ENCODE results near the gene PLK5. TPM values are rescaled to one million over a fixed set of nuclear protein-coding genes. Genes with fewer than 3 reads are reported as not detected.

The PLK5 gene
- total and polyA plus RNA-seq, 2 donors (not counting 1 experiment from before 2014, with no cell fraction given) = not detected

- Histone ChIP-seq H3K9ac (ENCODE audit: low read length) (no peak overlapping the region), H3K9me3 (ENCODE audit: control extremely low read depth in 1 of 3, control insufficient read depth in 2 of 3, insufficient read depth in 1 of 3, low read length in 2 of 3) (peaks cover 0 to 12% (median 0%) of the 10 kb centered on the region in 3 donors), H3K4me3 (ENCODE audit: control extremely low read depth in 1 of 5, extremely low read depth in 1 of 5, insufficient read depth in 1 of 5, low read depth in 2 of 5, low read length in 4 of 5) (no peak overlapping the region), H3K36me3 (replicated peaks in 1 of 2; ENCODE audit: control extremely low read depth in 1 of 2, control insufficient read depth in 1 of 2, extremely low read depth in 1 of 2, insufficient read depth in 2 of 2, low read length in 1 of 2) (no peaks in the 10 kb centered on the region), H3K4me2 (replicated peaks; ENCODE audit: low read depth, low read length, poor library complexity, severe bottlenecking) (no peak overlapping the region), H3K4me1 (ENCODE audit: control insufficient read depth in 2 of 2, insufficient read depth in 2 of 2, low read length in 2 of 2) (peaks cover 0 to 2% of the 10 kb centered on the region in 2 donors), H4K20me1 (ENCODE audit: control insufficient read depth, insufficient read depth, low read length, poor library complexity, severe bottlenecking) (no peaks in the 10 kb centered on the region), H3K27ac (ENCODE audit: low read length in 2 of 2) (no peak overlapping the region), H2AFZ (ENCODE audit: insufficient read depth, low read depth, low read length, poor library complexity, severe bottlenecking) (no peak overlapping the region), H3K27me3 (replicated peaks in 1 of 4; ENCODE audit: control extremely low read depth in 1 of 4, control insufficient read depth in 3 of 4, insufficient read depth in 4 of 4, low read length in 3 of 4) (peaks cover 0 to 21% (median 0%) of the 10 kb centered on the region in 4 experiments), H3K79me2 (ENCODE audit: control insufficient read depth, insufficient read depth, low read length) (no peaks in the 10 kb centered on the region)
- no peaks in the 10 kb centered on the region for H3K4me1 Mint-ChIP-seq
- no peak overlapping the region for H3K4me3 Mint-ChIP-seq
- WGBS (ENCODE audit: insufficient coverage) = 88% methylated on average over 9 of the region's 17 CpGs
- intact Hi-C loops (cut with micrococcal nuclease) = no loop called here
- ChIA-PET CTCF (interaction anchor here (0.6 to 1.4 kb wide), 4 partner anchors 13 to 258 kb away, joined by 3 to 4 read pairs (median 3); no protein-coding TSS in a partner anchor), POLR2A (no interaction called here)
- peaks cover 16% of the 10 kb centered on the region for H3K27me3 Mint-ChIP-seq
- no peak for TF ChIP-seq EZH2 (IDR thresholded peaks at IDR 0.05; ENCODE audit: borderline replicate concordance, insufficient read depth, low read depth, low read length, poor library complexity, severe bottlenecking)
- TF ChIP-seq, protein P1, sequence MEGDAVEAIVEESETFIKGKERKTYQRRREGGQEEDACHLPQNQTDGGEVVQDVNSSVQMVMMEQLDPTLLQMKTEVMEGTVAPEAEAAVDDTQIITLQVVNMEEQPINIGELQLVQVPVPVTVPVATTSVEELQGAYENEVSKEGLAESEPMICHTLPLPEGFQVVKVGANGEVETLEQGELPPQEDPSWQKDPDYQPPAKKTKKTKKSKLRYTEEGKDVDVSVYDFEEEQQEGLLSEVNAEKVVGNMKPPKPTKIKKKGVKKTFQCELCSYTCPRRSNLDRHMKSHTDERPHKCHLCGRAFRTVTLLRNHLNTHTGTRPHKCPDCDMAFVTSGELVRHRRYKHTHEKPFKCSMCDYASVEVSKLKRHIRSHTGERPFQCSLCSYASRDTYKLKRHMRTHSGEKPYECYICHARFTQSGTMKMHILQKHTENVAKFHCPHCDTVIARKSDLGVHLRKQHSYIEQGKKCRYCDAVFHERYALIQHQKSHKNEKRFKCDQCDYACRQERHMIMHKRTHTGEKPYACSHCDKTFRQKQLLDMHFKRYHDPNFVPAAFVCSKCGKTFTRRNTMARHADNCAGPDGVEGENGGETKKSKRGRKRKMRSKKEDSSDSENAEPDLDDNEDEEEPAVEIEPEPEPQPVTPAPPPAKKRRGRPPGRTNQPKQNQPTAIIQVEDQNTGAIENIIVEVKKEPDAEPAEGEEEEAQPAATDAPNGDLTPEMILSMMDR (IDR thresholded peaks at IDR 0.05) = no peak
- no peaks in the 10 kb centered on the region for H3K9me3 Mint-ChIP-seq (ENCODE audit: insufficient read depth)
- ATAC-seq (ENCODE audit: low read depth) = no peak
- H3K27ac Mint-ChIP-seq = no peak overlapping the region
- no peak for DNase-seq
Measured at GRCh38 chr19:1551068-1552040, 27.5 kb downstream of the PLK5 start.

GRCh38 chr19:1553415-1553814 lies 29.5 kb downstream of the PLK5 start:
- Histone ChIP-seq H3K9me3 (ENCODE audit: control extremely low read depth in 1 of 3, control insufficient read depth in 2 of 3, insufficient read depth in 1 of 3, low read length in 2 of 3) (peaks cover 0 to 12% (median 0%) of the 10 kb centered on the region in 3 donors), H3K79me2 (ENCODE audit: control insufficient read depth, insufficient read depth, low read length) (no peaks in the 10 kb centered on the region), H3K27me3 (replicated peaks in 1 of 4; ENCODE audit: control extremely low read depth in 1 of 4, control insufficient read depth in 3 of 4, insufficient read depth in 4 of 4, low read length in 3 of 4) (peaks cover 0 to 21% (median 0%) of the 10 kb centered on the region in 4 experiments), H3K27ac (ENCODE audit: low read length in 2 of 2) (no peak overlapping the region), H3K4me3 (ENCODE audit: control extremely low read depth in 1 of 5, extremely low read depth in 1 of 5, insufficient read depth in 1 of 5, low read depth in 2 of 5, low read length in 4 of 5) (no peak overlapping the region), H4K20me1 (ENCODE audit: control insufficient read depth, insufficient read depth, low read length, poor library complexity, severe bottlenecking) (no peaks in the 10 kb centered on the region), H3K4me2 (replicated peaks; ENCODE audit: low read depth, low read length, poor library complexity, severe bottlenecking) (no peak overlapping the region), H3K36me3 (replicated peaks in 1 of 2; ENCODE audit: control extremely low read depth in 1 of 2, control insufficient read depth in 1 of 2, extremely low read depth in 1 of 2, insufficient read depth in 2 of 2, low read length in 1 of 2) (no peaks in the 10 kb centered on the region), H3K4me1 (ENCODE audit: control insufficient read depth in 2 of 2, insufficient read depth in 2 of 2, low read length in 2 of 2) (no peaks in the 10 kb centered on the region), H3K9ac (ENCODE audit: low read length) (no peak overlapping the region), H2AFZ (ENCODE audit: insufficient read depth, low read depth, low read length, poor library complexity, severe bottlenecking) (no peak overlapping the region)
- H3K27ac Mint-ChIP-seq = no peak overlapping the region
- intact Hi-C loops (cut with micrococcal nuclease) = no loop called here
- no peak for ATAC-seq (ENCODE audit: low read depth)
- H3K27me3 Mint-ChIP-seq = peaks cover 16% of the 10 kb centered on the region
- no peak for DNase-seq
- TF ChIP-seq, protein P1 (IDR thresholded peaks at IDR 0.05) = no peak
- no peak for TF ChIP-seq EZH2 (IDR thresholded peaks at IDR 0.05; ENCODE audit: borderline replicate concordance, insufficient read depth, low read depth, low read length, poor library complexity, severe bottlenecking)
- no peaks in the 10 kb centered on the region for H3K4me1 Mint-ChIP-seq
- 86% methylated on average over 9 of the region's 10 CpGs for WGBS (ENCODE audit: insufficient coverage)
- no peaks in the 10 kb centered on the region for H3K9me3 Mint-ChIP-seq (ENCODE audit: insufficient read depth)
- ChIA-PET POLR2A (no interaction called here), CTCF (no interaction called here)
- H3K4me3 Mint-ChIP-seq = no peak overlapping the region
